Neural cell (in vitro differentiated cells): ENCODE results near the gene TNPO2. TPM values are rescaled to one million over a fixed set of nuclear protein-coding genes. Genes with fewer than 3 reads are reported as not detected.

Experiments used
- H2AFZ ChIP-seq: fragments of 200-600, 300-800 bp; sonication (generic), shearing (Covaris generic); 2 replicates; pipeline ENCODE4 v1.6.0; 2014; ENCODE audit warnings: low read depth, mild to moderate bottlenecking, antibody characterized with exemption, low read length, moderate library complexity
- H3F3A ChIP-seq: fragments of 200-600 bp; shearing (Covaris generic); 2 replicates; pipeline ENCODE4 v1.6.1; 2016; ENCODE audit warnings: mild to moderate bottlenecking, moderate library complexity, mixed read lengths, antibody characterized with exemption, low read length; ENCODE audit not compliant: insufficient read depth, poor library complexity, severe bottlenecking
- H3K27ac ChIP-seq: fragments of 200-600, 300-800 bp; sonication (generic), shearing (Covaris generic); 2 replicates; pipeline ENCODE4 v1.5.1; 2014; ENCODE audit warnings: mild to moderate bottlenecking, low read length, moderate library complexity
- H3K27me3 ChIP-seq: fragments of 300-800, 200-600 bp; sonication (generic), shearing (Covaris generic); 2 replicates; pipeline ENCODE4 v1.6.0; 2014; ENCODE audit warnings: mild to moderate bottlenecking, low read depth, low read length, moderate library complexity; ENCODE audit not compliant: insufficient read depth
- H3K36me3 ChIP-seq: fragments of 300-800, 200-600 bp; sonication (generic), shearing (Covaris generic); 2 replicates; pipeline ENCODE4 v1.5.1; 2014; ENCODE audit warnings: mild to moderate bottlenecking, antibody characterized with exemption, low read length, moderate library complexity; ENCODE audit not compliant: insufficient read depth
- H3K4me2 ChIP-seq: fragments of 300-800, 200-600 bp; sonication (generic), shearing (Covaris generic); 2 replicates; pipeline ENCODE4 v1.6.0; 2014; ENCODE audit warnings: mild to moderate bottlenecking, low read length
- H3K4me3 ChIP-seq: fragments of 300-800, 200-600 bp; sonication (generic), shearing (Covaris generic); 2 replicates; pipeline ENCODE4 v1.5.1; 2014; ENCODE audit warnings: mild to moderate bottlenecking, low read length, moderate library complexity
- H3K79me2 ChIP-seq: fragments of 200-600 bp; shearing (Covaris generic); replicated peaks from 2 replicates; pipeline ENCODE4 v1.6.0; 2014; ENCODE audit warnings: mild to moderate bottlenecking, low read length, moderate library complexity; ENCODE audit not compliant: insufficient read depth
- H3K9ac ChIP-seq: fragments of 300-800, 200-600 bp; sonication (generic), shearing (Covaris generic); 2 replicates; pipeline ENCODE4 v1.6.1; 2016; ENCODE audit warnings: mild to moderate bottlenecking, low read length, mixed read lengths
- H3K9me2 ChIP-seq: fragments of 200-600 bp; shearing (Covaris generic); 2 replicates; pipeline ENCODE4 v1.6.1; 2016; ENCODE audit warnings: mild to moderate bottlenecking, low read length, mixed read lengths; ENCODE audit not compliant: insufficient read depth
- H3K9me3 ChIP-seq: fragments of 200-600, 300-800 bp; sonication (generic), shearing (Covaris generic); 2 replicates; pipeline ENCODE4 v1.6.1; 2016; ENCODE audit warnings: mild to moderate bottlenecking, mixed run types, low read length, moderate library complexity, mixed read lengths
- H4K20me1 ChIP-seq: fragments of 200-600 bp; shearing (Covaris generic); 2 replicates; pipeline ENCODE4 v1.6.1; 2016; ENCODE audit warnings: mild to moderate bottlenecking, mixed run types; ENCODE audit not compliant: insufficient read depth
- CTCF ChIP-seq: fragments of 450-650 bp; IDR thresholded peaks from 2 replicates; pipeline ENCODE4 v1.5.1; 2014; ENCODE audit warnings: antibody characterized with exemption, mild to moderate bottlenecking, moderate library complexity; ENCODE audit not compliant: poor library complexity, severe bottlenecking
- EP300 ChIP-seq: fragments of 450-650 bp; conservative IDR thresholded peaks from 2 replicates; pipeline ENCODE4 v1.6.1; 2014; ENCODE audit warnings: antibody characterized with exemption, mild to moderate bottlenecking, moderate library complexity; ENCODE audit not compliant: poor library complexity, severe bottlenecking
- EZH2 ChIP-seq: fragments of 200-600, 300-800 bp; shearing (Covaris generic), sonication (generic); IDR thresholded peaks from 2 replicates; pipeline ENCODE4 v1.6.1; 2014; ENCODE audit warnings: antibody characterized with exemption, low read length, borderline replicate concordance, mild to moderate bottlenecking; ENCODE audit not compliant: insufficient read depth, poor library complexity, severe bottlenecking
- MXI1 ChIP-seq: fragments of 450-650 bp; conservative IDR thresholded peaks from 2 replicates; pipeline ENCODE4 v1.6.1; 2014; ENCODE audit warnings: antibody characterized with exemption, mild to moderate bottlenecking; ENCODE audit not compliant: poor library complexity, severe bottlenecking
- POLR2AphosphoS5 ChIP-seq: IDR thresholded peaks from 2 replicates; pipeline ENCODE4 v1.6.1; 2012
- RAD21 ChIP-seq: fragments of 450-650 bp; conservative IDR thresholded peaks from 2 replicates; pipeline ENCODE4 v1.6.1; 2014; ENCODE audit warnings: antibody characterized with exemption, mild to moderate bottlenecking, moderate library complexity
- REST ChIP-seq: IDR thresholded peaks from 2 replicates; pipeline ENCODE4 v1.6.1; 2012; ENCODE audit warnings: borderline replicate concordance
- SMC3 ChIP-seq: fragments of 450-650 bp; conservative IDR thresholded peaks from 2 replicates; pipeline ENCODE4 v1.6.1; 2014; ENCODE audit warnings: antibody characterized with exemption, mild to moderate bottlenecking, moderate library complexity; ENCODE audit not compliant: poor library complexity
- TAF1 ChIP-seq: IDR thresholded peaks from 2 replicates; pipeline ENCODE4 v1.6.1; 2012; ENCODE audit warnings: low read depth
- polyA plus RNA-seq: library from polyadenylated mRNA; depleted of rRNA; stranded (reverse); fragments of >200 nt; gene quantifications from 2 replicates; pipeline ENCODE4 v1.2.3, GENCODE V29; 2014

Gene TNPO2
- polyA plus RNA-seq, 1 donor from 2014 or later = 98.6 TPM

- Histone ChIP-seq H3K4me3 (peak overlapping the region; percentile 87), H3K4me2 (peak overlapping the region; percentile 94), H3K9me2 (no peaks in the 10 kb centered on the region), H3K36me3 (no peaks in the 10 kb centered on the region), H2AFZ (peak overlapping the region; percentile 86), H3K9me3 (no peaks in the 10 kb centered on the region), H3K79me2 (peaks cover 29% of the 10 kb centered on the region), H3K27me3 (no peaks in the 10 kb centered on the region), H3F3A (no peaks in the 10 kb centered on the region), H3K27ac (peak overlapping the region; percentile 95), H4K20me1 (no peaks in the 10 kb centered on the region), H3K9ac (peak overlapping the region; percentile 87)
- TF ChIP-seq TAF1 = no peak
- no peak for TF ChIP-seq CTCF
- no peak for TF ChIP-seq RAD21
- no peak for TF ChIP-seq EP300
- no peak for TF ChIP-seq SMC3
- no peak for TF ChIP-seq POLR2AphosphoS5
- TF ChIP-seq REST = no peak
- no peak for TF ChIP-seq MXI1
- TF ChIP-seq EZH2 = no peak
Observed at GRCh38 chr19:12668932-12669269, 54.8 kb downstream of the TNPO2 start.

- Histone ChIP-seq H4K20me1 (no peaks in the 10 kb centered on the region), H3K79me2 (peaks cover 29% of the 10 kb centered on the region), H3K9me3 (no peaks in the 10 kb centered on the region), H3F3A (no peaks in the 10 kb centered on the region), H3K27me3 (no peaks in the 10 kb centered on the region), H2AFZ (no peak overlapping the region), H3K4me3 (peak overlapping the region; percentile 87), H3K36me3 (no peaks in the 10 kb centered on the region), H3K27ac (peak overlapping the region; percentile 95), H3K9me2 (no peaks in the 10 kb centered on the region), H3K9ac (peak overlapping the region; percentile 87), H3K4me2 (peak overlapping the region; percentile 94)
- TF ChIP-seq RAD21 (no peak), POLR2AphosphoS5 (no peak), MXI1 (no peak), REST (no peak), TAF1 (no peak), EZH2 (no peak), SMC3 (no peak), CTCF (no peak), EP300 (no peak)
Observed at GRCh38 chr19:12668346-12668745, 55.4 kb downstream of the TNPO2 start.
